ENCODE results near the gene COL18A1. TPM values are rescaled to one million over a fixed set of nuclear protein-coding genes. Genes with fewer than 3 reads are reported as not detected.

Gene COL18A1
- total RNA-seq, 1 donor from 2014 or later, result 61.1 TPM

GRCh38 chr21:45458281-45459170 lies 53.6 kb downstream of the COL18A1 start:
- peaks cover 8% of the 10 kb centered on the region for H3K27me3 Mint-ChIP-seq (ENCODE audit: unreplicated experiment)
- DNase-seq (ENCODE audit: low spot score), result no peak
- no peaks in the 10 kb centered on the region for H3K4me1 Mint-ChIP-seq (ENCODE audit: unreplicated experiment)
- peaks cover 3% of the 10 kb centered on the region for H3K36me3 Mint-ChIP-seq (ENCODE audit: low read depth, unreplicated experiment)
- H3K27ac Mint-ChIP-seq (ENCODE audit: unreplicated experiment), result no peak overlapping the region
- no peak overlapping the region for H3K4me3 Mint-ChIP-seq (ENCODE audit: unreplicated experiment)
- H3K9me3 Mint-ChIP-seq (ENCODE audit: unreplicated experiment), result no peaks in the 10 kb centered on the region
- no peak for TF ChIP-seq CTCF (IDR thresholded peaks at IDR 0.05; ENCODE audit: unreplicated experiment)

- no peak for DNase-seq (ENCODE audit: low spot score)
- H3K9me3 Mint-ChIP-seq (ENCODE audit: unreplicated experiment), result no peaks in the 10 kb centered on the region
- peaks cover 8% of the 10 kb centered on the region for H3K27me3 Mint-ChIP-seq (ENCODE audit: unreplicated experiment)
- no peak overlapping the region for H3K4me3 Mint-ChIP-seq (ENCODE audit: unreplicated experiment)
- no peak for TF ChIP-seq CTCF (IDR thresholded peaks at IDR 0.05; ENCODE audit: unreplicated experiment)
- H3K36me3 Mint-ChIP-seq (ENCODE audit: low read depth, unreplicated experiment), result peaks cover 3% of the 10 kb centered on the region
- H3K27ac Mint-ChIP-seq (ENCODE audit: unreplicated experiment), result no peak overlapping the region
- no peaks in the 10 kb centered on the region for H3K4me1 Mint-ChIP-seq (ENCODE audit: unreplicated experiment)
These were observed 54.4 kb downstream of the COL18A1 start for GRCh38 chr21:45459171-45460010.

GRCh38 chr21:45460011-45460565 lies 55.1 kb downstream of the COL18A1 start:
- Mint-ChIP-seq H3K27ac (ENCODE audit: unreplicated experiment) (no peak overlapping the region), H3K9me3 (ENCODE audit: unreplicated experiment) (no peaks in the 10 kb centered on the region), H3K27me3 (ENCODE audit: unreplicated experiment) (peaks cover 8% of the 10 kb centered on the region), H3K4me3 (ENCODE audit: unreplicated experiment) (no peak overlapping the region), H3K36me3 (ENCODE audit: low read depth, unreplicated experiment) (peaks cover 3% of the 10 kb centered on the region), H3K4me1 (ENCODE audit: unreplicated experiment) (peaks cover 1% of the 10 kb centered on the region)
- no peak for TF ChIP-seq CTCF (IDR thresholded peaks at IDR 0.05; ENCODE audit: unreplicated experiment)
- DNase-seq (ENCODE audit: low spot score), result no peak

GRCh38 chr21:45460611-45461368 lies 55.8 kb downstream of the COL18A1 start:
- Mint-ChIP-seq H3K27ac (ENCODE audit: unreplicated experiment) (no peak overlapping the region), H3K4me3 (ENCODE audit: unreplicated experiment) (no peak overlapping the region), H3K9me3 (ENCODE audit: unreplicated experiment) (no peaks in the 10 kb centered on the region), H3K27me3 (ENCODE audit: unreplicated experiment) (peaks cover 8% of the 10 kb centered on the region), H3K36me3 (ENCODE audit: low read depth, unreplicated experiment) (peaks cover 3% of the 10 kb centered on the region), H3K4me1 (ENCODE audit: unreplicated experiment) (peaks cover 5% of the 10 kb centered on the region)
- no peak for DNase-seq (ENCODE audit: low spot score)
- no peak for TF ChIP-seq CTCF (IDR thresholded peaks at IDR 0.05; ENCODE audit: unreplicated experiment)

Measured in endothelial cell (in vitro differentiated cells).